WTC11 (cell line): Measurements from ENCODE around the gene TMEM130. TPM values are rescaled to one million over a fixed set of nuclear protein-coding genes. Genes with fewer than 3 reads are reported as not detected.
"Not testable (repeated sequence)": the region's sequence is repeated elsewhere in the genome, so short reads cannot be mapped to it uniquely, and the experiment has no call there.

ENCODE experiments used
- ATAC-seq: fragments of 200-7000 bp; cut with Tn5 transposase; 2 replicates; pipeline ENCODE4 v1.10.0; 2021; ENCODE audit warnings: mild to moderate bottlenecking, moderate library complexity
- CTCF ChIA-PET: fragments of 300-600 bp; sonication (Branson Sonifier 250); formaldehyde crosslinking; loops from one replicate; lab custom pipeline; 2021; ENCODE audit warnings: antibody characterized with exemption; lab: Charles Lee
- POLR2A ChIA-PET: fragments of 350-600 bp; sonication (Branson Sonifier 250); formaldehyde crosslinking; loops from one replicate; lab custom pipeline; 2021; ENCODE audit warnings: antibody characterized with exemption; lab: Charles Lee
- DNase-seq: peaks from one replicate; pipeline ENCODE4 v3.0.0; 2021; ENCODE audit warnings: low spot score
- H3K27ac Mint-ChIP-seq: 2 replicates; pipeline ENCODE4 v1.8.0; 2021; ENCODE audit warnings: mixed read lengths
- H3K27me3 Mint-ChIP-seq: 2 replicates; pipeline ENCODE4 v1.8.0; 2021; ENCODE audit warnings: low read depth, mild to moderate bottlenecking, moderate library complexity, mixed read lengths
- H3K36me3 Mint-ChIP-seq: 2 replicates; pipeline ENCODE4 v1.8.0; 2021; ENCODE audit warnings: mixed read lengths
- H3K4me1 Mint-ChIP-seq: 2 replicates; pipeline ENCODE4 v1.8.0; 2022; ENCODE audit warnings: mixed read lengths
- H3K4me3 Mint-ChIP-seq: 2 replicates; pipeline ENCODE4 v1.8.0; 2021; ENCODE audit warnings: mild to moderate bottlenecking, moderate library complexity, mixed read lengths
- H3K9me3 Mint-ChIP-seq: 2 replicates; pipeline ENCODE4 v1.8.0; 2021; ENCODE audit warnings: mixed read lengths
- ATF1 ChIP-seq: sonication (generic); formaldehyde crosslinking; IDR thresholded peaks from 2 replicates; pipeline ENCODE4 v1.8.1; 2023; ENCODE audit warnings: mild to moderate bottlenecking, moderate library complexity, missing genetic modification reagents
- ATF3 ChIP-seq: sonication (generic); formaldehyde crosslinking; conservative IDR thresholded peaks from 2 replicates; pipeline ENCODE4 v1.8.1; 2022; ENCODE audit warnings: mild to moderate bottlenecking, missing genetic modification reagents
- CREM ChIP-seq: sonication (generic); formaldehyde crosslinking; IDR thresholded peaks from 2 replicates; pipeline ENCODE4 v1.8.1; 2022; ENCODE audit warnings: mild to moderate bottlenecking, missing genetic modification reagents, moderate library complexity
- E2F5 ChIP-seq: sonication (generic); formaldehyde crosslinking; IDR thresholded peaks from 2 replicates; pipeline ENCODE4 v1.8.1; 2022; ENCODE audit warnings: mild to moderate bottlenecking, moderate library complexity, missing genetic modification reagents
- HMGA2 ChIP-seq: fragments of 250-450 bp; sonication (Bioruptor Pico); IDR thresholded peaks from 2 replicates; pipeline ENCODE4 v1.4.0; 2021; ENCODE audit warnings: mild to moderate bottlenecking, moderate library complexity
- IRF1 ChIP-seq: sonication (generic); formaldehyde crosslinking; IDR thresholded peaks from 2 replicates; pipeline ENCODE4 v1.8.0; 2023; ENCODE audit warnings: missing genetic modification reagents
- JUN ChIP-seq: sonication (generic); formaldehyde crosslinking; IDR thresholded peaks from 2 replicates; pipeline ENCODE4 v1.8.0; 2023; ENCODE audit warnings: mild to moderate bottlenecking, missing genetic modification reagents
- MLX ChIP-seq: sonication (generic); formaldehyde crosslinking; IDR thresholded peaks from 2 replicates; pipeline ENCODE4 v1.8.1; 2023; ENCODE audit warnings: mild to moderate bottlenecking, missing genetic modification reagents, moderate library complexity
- MXD4 ChIP-seq: fragments of 250-450 bp; sonication (Bioruptor Pico); IDR thresholded peaks from 2 replicates; pipeline ENCODE4 v1.8.0; 2021; ENCODE audit warnings: mild to moderate bottlenecking, moderate library complexity, borderline replicate concordance
- MYBL2 ChIP-seq: sonication (generic); formaldehyde crosslinking; IDR thresholded peaks from 2 replicates; pipeline ENCODE4 v1.8.1; 2023; ENCODE audit warnings: mild to moderate bottlenecking, moderate library complexity, missing genetic modification reagents
- NFE2L1 ChIP-seq: sonication (generic); formaldehyde crosslinking; IDR thresholded peaks from 2 replicates; pipeline ENCODE4 v1.8.1; 2023; ENCODE audit warnings: missing genetic modification reagents
- PRDM15 ChIP-seq: sonication (generic); formaldehyde crosslinking; IDR thresholded peaks from 2 replicates; pipeline ENCODE4 v1.8.0; 2022; ENCODE audit warnings: missing genetic modification reagents
- SMAD3 ChIP-seq: sonication (generic); formaldehyde crosslinking; IDR thresholded peaks from 2 replicates; pipeline ENCODE4 v1.8.0; 2022; ENCODE audit warnings: missing genetic modification reagents, mild to moderate bottlenecking, borderline replicate concordance
- ZNF423 ChIP-seq: fragments of 250-450 bp; sonication (Bioruptor Pico); IDR thresholded peaks from 2 replicates; pipeline ENCODE4 v2.1.2; 2022; ENCODE audit warnings: mild to moderate bottlenecking, moderate library complexity
- total RNA-seq: library from RNA; stranded (reverse); gene quantifications from 3 replicates; pipeline ENCODE4 v1.2.3, GENCODE V29; 2021

The TMEM130 gene
- total RNA-seq, 1 experiment from 2014 or later = 3.2 TPM

GRCh38 chr7:98877146-98877545, 7.3 kb upstream of the TMEM130 start:
- H3K4me3 Mint-ChIP-seq = peak overlapping the region; percentile 59
- DNase-seq = no peak
- peaks cover 8% of the 10 kb centered on the region for H3K36me3 Mint-ChIP-seq
- no peak overlapping the region for H3K27ac Mint-ChIP-seq
- no peak for ATAC-seq
- CTCF ChIA-PET = interaction anchor here (1.3 to 1.5 kb wide), 2 partner anchors 40 to 476 kb away, joined by 4 to 7 read pairs; partner anchors contain the start of gene BAIAP2L1
- peaks cover 13% of the 10 kb centered on the region for H3K27me3 Mint-ChIP-seq
- POLR2A ChIA-PET = no interaction called here
- TF ChIP-seq MLX (CRISPR knock-in tag) (no peak), SMAD3 (CRISPR knock-in tag) (no peak), MYBL2 (CRISPR knock-in tag) (no peak)
- peaks cover 14% of the 10 kb centered on the region for H3K4me1 Mint-ChIP-seq
- no peaks in the 10 kb centered on the region for H3K9me3 Mint-ChIP-seq

- Mint-ChIP-seq H3K27ac (no peak overlapping the region), H3K36me3 (no peaks in the 10 kb centered on the region), H3K9me3 (no peaks in the 10 kb centered on the region), H3K4me3 (no peak overlapping the region)
- CTCF ChIA-PET = no interaction called here
- no peak for ATAC-seq
- POLR2A ChIA-PET = interaction anchor here (0.7 kb wide), 1 partner anchor 247 kb away, joined by 3 read pairs; no protein-coding TSS in a partner anchor
- TF ChIP-seq HMGA2 (no peak), NFE2L1 (CRISPR knock-in tag) (no peak), MYBL2 (CRISPR knock-in tag) (no peak), ZNF423 (CRISPR knock-in tag) (no peak), JUN (CRISPR knock-in tag) (no peak), MLX (CRISPR knock-in tag) (no peak), CREM (CRISPR knock-in tag) (no peak), IRF1 (no peak), ATF3 (CRISPR knock-in tag) (no peak), ATF1 (CRISPR knock-in tag) (no peak), MXD4 (CRISPR knock-in tag) (no peak), E2F5 (no peak)
- TF ChIP-seq, all 79 proteins: peak for 0
- Mint-ChIP-seq H3K4me1 (peaks cover 14% of the 10 kb centered on the region), H3K27me3 (peaks cover 27% of the 10 kb centered on the region)
- no peak for DNase-seq
These were observed 5.7 kb upstream of the TMEM130 start for GRCh38 chr7:98875501-98875900.

- TF ChIP-seq PRDM15 (CRISPR knock-in tag) = no peak
- TF ChIP-seq, all 79 proteins: peak for 0
- ATAC-seq (no peak), DNase-seq (no peak)
- Mint-ChIP-seq H3K9me3 (no peaks in the 10 kb centered on the region), H3K36me3 (no peaks in the 10 kb centered on the region), H3K27me3 (peaks cover 33% of the 10 kb centered on the region), H3K4me1 (peaks cover 12% of the 10 kb centered on the region), H3K4me3 (no peak overlapping the region), H3K27ac (no peak overlapping the region)
- POLR2A ChIA-PET = interaction anchor here (0.7 kb wide), 1 partner anchor 246 kb away, joined by 3 read pairs; no protein-coding TSS in a partner anchor
- CTCF ChIA-PET = interaction anchor here (0.8 kb wide), 1 partner anchor 129 kb away, joined by 3 read pairs; no protein-coding TSS in a partner anchor
These were observed 5.1 kb upstream of the TMEM130 start for GRCh38 chr7:98874942-98875341.

GRCh38 chr7:98873610-98874009, 3.8 kb upstream of the TMEM130 start:
- POLR2A ChIA-PET, H3K4me3 Mint-ChIP-seq, ATAC-seq, H3K4me1 Mint-ChIP-seq, H3K36me3 Mint-ChIP-seq, DNase-seq, H3K27ac Mint-ChIP-seq, H3K9me3 Mint-ChIP-seq: not testable (repeated sequence)
- CTCF ChIA-PET = interaction anchor here (0.6 to 0.9 kb wide), 3 partner anchors 260 to 509 kb away, joined by 3 to 4 read pairs (median 4); no protein-coding TSS in a partner anchor
- peaks cover 42% of the 10 kb centered on the region for H3K27me3 Mint-ChIP-seq
